CD4-positive, alpha-beta T cell treated with Interleukin-21 for 1 hour (primary cell): ENCODE results near the gene MACROD2.

ENCODE experiments used
- DNase-seq: peaks from one replicate; pipeline ENCODE4 v3.0.0-alpha.2; 2020

MACROD2 gene

DNA sequence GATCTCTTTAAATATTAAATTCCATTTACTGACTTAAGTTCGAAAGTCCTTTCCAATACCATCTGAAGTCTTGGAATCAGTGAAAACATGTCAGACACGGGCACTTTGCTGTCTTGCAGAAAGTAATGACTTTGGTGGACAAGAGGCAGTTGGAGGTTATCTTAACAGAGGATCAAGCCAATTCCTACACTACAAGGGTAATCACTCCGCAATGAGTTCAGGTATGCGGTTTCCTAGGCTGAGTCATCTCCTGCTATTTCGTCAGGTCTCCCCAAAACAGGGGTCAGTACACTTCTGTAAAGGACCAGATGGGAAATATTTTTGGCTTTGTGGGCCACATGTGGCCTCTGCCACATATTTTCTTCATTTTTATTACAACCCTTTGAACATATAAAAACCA, 1921.3 kb downstream of the MACROD2 start:
- DNase-seq: no peak

- DNase-seq: no peak
Observed at GRCh38 chr20:15917283-15917682, 1922.0 kb downstream of the MACROD2 start.

DNA sequence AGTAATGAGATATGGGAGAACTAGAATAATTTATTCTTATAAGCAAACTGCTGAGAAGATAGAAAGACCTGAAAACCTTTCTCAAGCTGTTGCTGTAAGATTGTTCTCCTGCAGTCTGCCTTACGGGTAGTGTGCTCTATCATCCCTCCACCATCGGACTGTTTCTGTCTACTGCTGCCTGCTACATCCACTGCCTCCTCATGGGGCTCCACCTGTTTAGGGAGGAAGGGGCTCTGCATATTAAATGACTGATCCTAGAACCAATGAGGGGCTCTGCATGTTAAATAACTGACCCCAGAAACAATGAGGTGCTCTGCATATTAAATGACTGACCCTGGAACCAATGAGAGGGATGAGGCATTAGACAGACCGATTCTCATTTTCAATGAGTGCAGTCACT, 1923.3 kb downstream of the MACROD2 start:
- no peak for DNase-seq

GRCh38 chr20:15919118-15919517, 1923.8 kb downstream of the MACROD2 start:
- DNase-seq: no peak

- DNase-seq: no peak
Observed at GRCh38 chr20:15921930-15922329, 1926.6 kb downstream of the MACROD2 start.

DNA sequence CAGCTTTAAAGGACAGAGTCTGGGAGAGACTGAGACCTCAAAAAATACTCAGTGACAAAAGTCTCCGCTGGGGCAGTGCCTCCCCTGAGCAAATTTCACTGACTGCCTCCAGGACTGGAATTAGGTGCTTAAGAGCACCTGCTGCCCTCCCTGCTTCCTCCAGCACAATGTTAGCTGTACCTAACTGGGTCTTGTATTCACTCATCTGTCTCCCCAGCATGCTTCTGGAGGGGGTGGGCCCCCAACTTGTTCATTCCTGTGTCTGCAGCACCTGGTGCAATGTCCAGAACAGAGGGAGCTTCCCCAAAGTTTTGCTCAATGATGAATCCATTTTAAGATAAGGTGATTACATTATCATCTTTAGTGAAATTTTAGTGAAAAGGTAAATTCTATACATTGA, 1927.2 kb downstream of the MACROD2 start:
- DNase-seq: no peak

- DNase-seq: no peak
Observed at GRCh38 chr20:15923030-15923776, 1927.9 kb downstream of the MACROD2 start.

DNA sequence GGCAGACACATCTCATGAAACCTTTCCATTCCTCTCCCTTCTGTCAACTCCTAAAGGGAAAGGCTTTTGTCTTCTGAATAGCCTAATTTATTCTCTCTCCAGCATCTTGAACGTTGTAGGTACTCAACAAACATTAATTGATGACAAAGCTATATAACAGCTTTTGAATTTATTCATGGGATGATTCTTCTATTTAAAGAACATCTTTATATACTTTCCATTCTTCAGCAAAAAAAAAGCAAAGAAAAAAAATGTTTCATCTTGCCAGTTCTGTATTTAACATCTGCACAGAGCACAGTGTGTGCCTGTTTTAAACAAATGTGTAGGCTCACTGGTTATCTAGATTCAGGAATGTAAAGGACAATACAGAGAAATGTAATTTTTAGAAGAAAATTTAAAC, 1929.2 kb downstream of the MACROD2 start:
- no peak for DNase-seq

- DNase-seq: no peak
Observed at GRCh38 chr20:15925376-15925775, 1930.1 kb downstream of the MACROD2 start.

DNA sequence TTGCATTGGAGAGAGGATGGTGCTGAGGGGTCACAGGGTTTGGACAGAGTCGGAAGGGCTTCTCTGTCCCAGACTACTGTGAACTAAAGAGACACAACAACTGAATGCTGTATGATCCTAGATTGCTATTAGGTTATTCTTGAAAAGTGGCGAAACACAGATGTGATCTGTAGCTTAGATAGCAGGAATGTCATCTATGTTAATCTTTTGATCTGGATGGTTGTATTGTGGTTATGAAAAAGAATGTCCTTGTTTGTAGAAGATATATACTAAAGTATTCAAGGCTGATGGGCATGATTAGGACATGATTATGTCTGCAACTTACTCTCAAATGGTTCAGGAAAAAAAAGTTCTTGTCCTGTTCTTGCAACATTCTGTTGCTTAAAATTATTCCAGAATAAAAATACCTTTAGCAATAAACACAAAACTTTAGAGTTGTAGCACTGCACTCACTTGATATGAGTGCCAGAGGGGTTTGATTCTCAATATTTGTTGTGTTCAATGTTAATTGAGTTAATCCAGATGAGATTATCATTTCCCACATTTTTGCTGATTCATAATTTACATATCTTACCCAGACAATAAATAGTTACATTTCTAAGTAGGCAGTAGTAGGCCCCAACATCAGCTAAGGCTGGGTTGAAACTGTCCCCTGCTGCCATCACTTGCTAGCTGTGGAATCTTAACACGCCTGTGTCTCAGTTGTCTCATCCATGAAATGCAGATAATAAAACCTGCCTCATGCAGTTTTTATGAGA, 1932.8 kb downstream of the MACROD2 start:
- DNase-seq: no peak

GRCh38 chr20:15928946-15929345, 1933.6 kb downstream of the MACROD2 start:
- no peak for DNase-seq

- no peak for DNase-seq
Observed at GRCh38 chr20:15930311-15931305, 1935.3 kb downstream of the MACROD2 start.

DNA sequence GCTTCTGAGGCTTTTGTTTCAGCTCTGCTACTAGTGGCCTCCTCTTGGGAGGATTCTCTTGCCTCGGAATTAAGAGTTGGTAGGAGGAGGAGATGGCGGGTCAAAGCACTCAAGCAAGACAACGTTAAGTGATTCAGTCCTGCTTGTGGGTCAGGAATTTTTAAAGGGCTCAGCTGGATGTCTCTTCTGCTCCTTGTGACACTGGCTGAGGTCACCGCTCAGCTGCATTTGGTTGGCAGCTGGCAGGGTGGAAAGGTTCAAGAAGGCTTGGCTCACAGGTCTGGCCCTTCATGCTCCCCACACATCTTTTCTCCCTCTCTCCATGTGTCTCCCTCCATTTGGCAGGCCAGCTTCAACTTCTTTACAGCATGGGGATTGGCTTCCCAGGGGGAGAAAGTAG, 1936.6 kb downstream of the MACROD2 start:
- no peak for DNase-seq

DNA sequence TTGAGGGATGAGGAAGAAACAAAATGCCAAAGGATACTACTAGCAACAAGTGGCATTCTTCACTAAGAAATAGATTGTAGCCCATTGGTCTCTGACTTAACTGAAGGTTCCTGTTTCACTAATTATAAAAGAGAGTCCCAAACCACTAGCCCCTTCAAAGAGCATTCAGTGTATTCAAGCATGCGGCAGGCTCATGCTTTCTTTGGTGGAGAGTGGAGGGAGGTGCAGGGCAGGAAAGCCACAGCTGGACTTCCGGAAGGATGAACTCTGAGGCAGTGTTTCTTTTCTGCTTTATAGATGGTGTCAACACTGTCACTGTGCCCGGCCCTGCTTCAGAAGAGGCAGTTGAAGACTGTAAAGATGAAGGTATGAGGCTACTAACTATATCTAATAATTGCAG, 1941.9 kb downstream of the MACROD2 start:
- DNase-seq: no peak

DNA sequence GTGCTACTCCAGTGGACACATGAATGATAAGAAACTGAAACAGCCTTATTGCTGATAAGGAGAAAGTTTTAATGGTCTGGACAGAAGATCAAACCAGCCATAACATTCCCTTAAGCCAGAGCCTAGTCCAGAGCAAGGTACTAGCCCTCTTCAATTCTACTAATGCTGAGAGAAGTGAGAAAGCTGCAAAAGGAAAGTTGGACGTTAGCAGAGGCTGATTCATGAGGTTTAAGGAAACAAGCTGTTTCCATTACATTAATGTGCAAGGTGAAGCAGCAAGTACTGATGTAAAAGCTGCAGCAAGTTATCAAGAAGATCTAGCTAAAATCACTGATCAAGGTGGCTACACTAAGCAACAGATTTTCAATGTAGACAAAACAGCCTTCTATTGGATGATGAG, 1943.5 kb downstream of the MACROD2 start:
- no peak for DNase-seq

GRCh38 chr20:15940127-15940526, 1944.8 kb downstream of the MACROD2 start:
- DNase-seq: no peak

- no peak for DNase-seq
Observed at GRCh38 chr20:15942130-15942529, 1946.8 kb downstream of the MACROD2 start.

DNA sequence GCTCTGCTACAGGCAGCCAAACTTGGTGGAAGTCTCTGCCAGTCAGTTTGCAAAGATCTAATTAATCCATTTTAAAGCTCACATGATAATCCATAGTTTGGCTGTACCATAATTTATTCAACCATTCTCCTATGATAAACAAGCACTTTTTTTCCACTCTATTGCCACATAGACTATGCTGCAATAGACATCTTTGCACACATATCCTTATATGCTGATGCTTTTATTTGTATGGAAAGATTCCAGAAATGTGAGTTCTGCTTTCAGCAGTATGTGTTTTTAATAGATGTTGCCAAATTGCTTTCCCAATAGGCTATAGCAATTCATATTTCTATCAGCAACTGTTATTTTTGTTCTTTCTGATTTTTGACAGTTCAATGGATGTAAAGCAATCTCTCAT, 1950.0 kb downstream of the MACROD2 start:
- DNase-seq: no peak

GRCh38 chr20:15949391-15949790, 1954.1 kb downstream of the MACROD2 start:
- DNase-seq: no peak

DNA sequence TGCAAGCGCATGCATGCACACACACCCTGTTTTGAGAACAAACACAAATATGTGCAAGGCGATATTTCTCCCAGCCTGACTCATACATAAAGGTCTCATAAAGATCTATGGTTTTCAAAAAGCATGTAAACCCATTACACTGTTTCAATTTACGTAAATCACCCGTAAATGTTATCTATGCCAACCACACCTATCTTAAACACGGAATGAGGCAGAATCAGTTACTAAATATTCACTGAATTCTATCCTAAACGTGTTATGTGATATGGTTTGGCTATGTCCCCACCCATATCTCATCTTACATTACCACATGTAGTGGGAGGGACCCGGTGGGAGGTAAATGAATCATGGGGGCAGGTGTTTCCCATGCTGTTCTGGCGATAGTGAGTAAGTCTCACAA, 1956.3 kb downstream of the MACROD2 start:
- no peak for DNase-seq

DNA sequence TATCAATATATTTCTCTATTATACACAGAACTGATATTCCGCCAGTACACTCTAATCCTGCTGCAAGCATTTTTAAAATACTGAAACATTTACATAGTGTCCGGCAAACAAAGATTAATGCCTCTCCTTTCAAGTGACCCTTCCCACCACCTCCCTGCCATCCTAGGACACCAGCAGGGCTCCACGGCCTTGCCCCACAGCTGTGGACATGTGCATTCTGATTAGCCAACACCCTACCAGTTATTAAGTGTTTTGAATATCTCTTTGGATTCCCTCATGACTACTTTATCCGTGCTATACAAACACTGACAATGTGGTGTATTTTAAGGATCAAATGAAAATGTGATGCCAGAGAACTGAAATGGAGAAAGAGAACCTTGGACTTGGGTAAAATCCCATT, 1962.8 kb downstream of the MACROD2 start:
- no peak for DNase-seq

DNA sequence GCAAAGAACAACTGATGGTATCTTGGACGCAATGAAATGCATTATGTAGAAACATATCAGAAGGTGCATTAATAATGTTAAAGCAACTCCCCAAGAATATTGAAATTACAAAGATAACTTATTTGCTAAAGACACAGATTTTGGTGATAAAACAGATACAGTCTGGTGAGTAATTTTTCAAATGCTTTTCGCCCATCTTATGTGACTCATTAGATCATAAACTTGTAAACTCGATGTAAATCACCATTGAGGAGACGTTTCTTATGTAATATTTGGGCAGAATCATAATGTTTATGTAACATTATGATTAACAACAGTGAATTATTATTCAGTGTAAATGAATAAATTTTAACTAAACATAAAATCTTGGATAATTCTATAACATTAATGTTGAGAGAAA, 1969.8 kb downstream of the MACROD2 start:
- no peak for DNase-seq

- DNase-seq: no peak
Observed at GRCh38 chr20:15967334-15967733, 1972.0 kb downstream of the MACROD2 start.
